Gastrocnemius medialis (tissue), 4 donors: Measurements from ENCODE around the gene COL19A1. TPM values are rescaled to one million over a fixed set of nuclear protein-coding genes. Genes with fewer than 3 reads are reported as not detected.

Experiments used
- ATAC-seq, 2 donors: fragments of 150-250 bp; one replicate each; pipeline ENCODE4 v1.9.1; 2016
- DNase-seq, 2 donors: peaks; one replicate each; pipeline ENCODE4 v3.0.0-alpha.2; 2019
- H3K27ac ChIP-seq, 4 donors: fragments of 200-600 bp; sonication (generic); 1 replicate in 1 of 4; 2 replicates in 3 of 4; pipeline ENCODE4 v1.5.1; 2016 to 2018; ENCODE audit warnings: mild to moderate bottlenecking in 2 of 4, moderate library complexity in 1 of 4
- H3K27me3 ChIP-seq, 3 donors: fragments of 200-600 bp; sonication (generic) in 2 of 3; 1 replicate in 1 of 3; 2 replicates in 2 of 3; pipeline versions ENCODE4 v1.5.1 to v1.6.0; 2016 to 2019; ENCODE audit warnings: mild to moderate bottlenecking in 1 of 3, moderate library complexity in 1 of 3
- H3K36me3 ChIP-seq, 2 donors: fragments of 200-600 bp; sonication (generic) in 1 of 2; one replicate each; pipeline ENCODE4 v1.5.1; 2017 to 2018
- H3K4me1 ChIP-seq, 2 donors: fragments of 200-600 bp; sonication (generic) in 1 of 2; one replicate each; pipeline ENCODE4 v1.5.1; 2016 to 2017; ENCODE audit warnings: mild to moderate bottlenecking in 2 of 2
- H3K4me3 ChIP-seq, 4 donors: fragments of 200-600 bp; sonication (generic) in 3 of 4; 1 replicate in 1 of 4; 2 replicates in 3 of 4; pipeline ENCODE4 v1.5.1; 2016 to 2019; ENCODE audit warnings: mild to moderate bottlenecking in 2 of 4
- H3K9me3 ChIP-seq, 3 donors: fragments of 200-600 bp; sonication (generic) in 2 of 3; 1 replicate in 1 of 3; 2 replicates in 2 of 3; pipeline ENCODE4 v1.5.1; 2016 to 2019
- CTCF ChIP-seq, 5 experiments: fragments of 450-650 bp in 3 of 5; fragments of 200-600 bp in 2 of 5; sonication (generic) in 2 of 5; IDR thresholded peaks in 4 of 5; conservative IDR thresholded peaks in 1 of 5; 1 replicate in 4 of 5; 2 replicates in 1 of 5; pipeline ENCODE4 v1.5.1; 2016 to 2019; ENCODE audit warnings: antibody characterized with exemption in 5 of 5, mild to moderate bottlenecking in 3 of 5, moderate library complexity in 3 of 5
- POLR2A ChIP-seq, 2 donors: fragments of 450-650 bp; IDR thresholded peaks; one replicate each; pipeline ENCODE4 v1.6.1; 2017; ENCODE audit warnings: antibody characterized with exemption in 2 of 2, mild to moderate bottlenecking in 2 of 2, moderate library complexity in 2 of 2
- in situ Hi-C, 4 donors: fragments of 200-750 bp; cut with MboI; loops; one replicate each; pipeline versions ENCODE4 v1.15.0 to v1.8.0; 2017; ENCODE audit warnings: low sequenced_read_pairs in 4 of 4
- intact Hi-C: fragments of 100-400 bp; cut with DNase I; formaldehyde crosslinking; loops from one replicate; pipeline ENCODE4 v1.15.1; 2023; ENCODE audit warnings: low total_unique reads
- total RNA-seq, 4 donors: library from RNA; depleted of rRNA; stranded (reverse); fragments of >200 nt; gene quantifications; one replicate each; pipeline versions ENCODE4 v1.1.0 to v1.2.3, GENCODE V29; 2016

The COL19A1 gene
- total RNA-seq, 4 donors from 2014 or later: 0.05 to 0.65 (median 0.14) TPM

GRCh38 chr6:70028926-70029325 lies 162.6 kb downstream of the COL19A1 start:
- Histone ChIP-seq H3K27ac (no peak overlapping the region), H3K36me3 (no peaks in the 10 kb centered on the region), H3K4me1 (no peaks in the 10 kb centered on the region), H3K9me3 (no peaks in the 10 kb centered on the region), H3K27me3 (no peaks in the 10 kb centered on the region), H3K4me3 (no peak overlapping the region)
- TF ChIP-seq POLR2A (IDR thresholded peaks at IDR 0.05) (no peak), CTCF (IDR thresholded peaks at IDR 0.05 in 4 of 5, conservative IDR thresholded peaks at IDR 0.05 in 1 of 5) (no peak)
- ATAC-seq: no peak
- DNase-seq: no peak
- intact Hi-C loops (no loop called here), in situ Hi-C loops (no loop called here)

- Histone ChIP-seq H3K27me3 (no peaks in the 10 kb centered on the region), H3K36me3 (no peaks in the 10 kb centered on the region), H3K4me3 (no peak overlapping the region), H3K27ac (no peak overlapping the region), H3K9me3 (no peaks in the 10 kb centered on the region), H3K4me1 (no peaks in the 10 kb centered on the region)
- in situ Hi-C loops (no loop called here), intact Hi-C loops (no loop called here)
- DNase-seq (no peak), ATAC-seq (no peak)
- TF ChIP-seq POLR2A (IDR thresholded peaks at IDR 0.05) (no peak), CTCF (IDR thresholded peaks at IDR 0.05 in 4 of 5, conservative IDR thresholded peaks at IDR 0.05 in 1 of 5) (no peak)
Measured at GRCh38 chr6:70033781-70034180, 167.4 kb downstream of the COL19A1 start.

GRCh38 chr6:70037445-70037844 lies 171.1 kb downstream of the COL19A1 start:
- TF ChIP-seq CTCF (IDR thresholded peaks at IDR 0.05 in 4 of 5, conservative IDR thresholded peaks at IDR 0.05 in 1 of 5): no peak
- TF ChIP-seq POLR2A (IDR thresholded peaks at IDR 0.05): no peak
- Histone ChIP-seq H3K36me3 (no peaks in the 10 kb centered on the region), H3K27me3 (no peaks in the 10 kb centered on the region), H3K9me3 (no peaks in the 10 kb centered on the region), H3K4me3 (no peak overlapping the region), H3K27ac (no peak overlapping the region), H3K4me1 (no peaks in the 10 kb centered on the region)
- intact Hi-C loops (no loop called here), in situ Hi-C loops (no loop called here)
- no peak for DNase-seq
- no peak for ATAC-seq

- ATAC-seq (no peak), DNase-seq (no peak)
- no peak overlapping the region for H3K4me3 ChIP-seq
- H3K36me3 ChIP-seq: no peaks in the 10 kb centered on the region
- TF ChIP-seq CTCF (IDR thresholded peaks at IDR 0.05 in 4 of 5, conservative IDR thresholded peaks at IDR 0.05 in 1 of 5): no peak
- TF ChIP-seq POLR2A (IDR thresholded peaks at IDR 0.05): no peak
- H3K27me3 ChIP-seq: no peaks in the 10 kb centered on the region
- intact Hi-C loops (no loop called here), in situ Hi-C loops (no loop called here)
- peaks cover 0 to 8% (median 0%) of the 10 kb centered on the region in 3 donors for H3K9me3 ChIP-seq
- no peaks in the 10 kb centered on the region for H3K4me1 ChIP-seq
- no peak overlapping the region for H3K27ac ChIP-seq
Measured at GRCh38 chr6:70040766-70041165, 174.4 kb downstream of the COL19A1 start.

- no peak for DNase-seq
- in situ Hi-C loops (no loop called here), intact Hi-C loops (no loop called here)
- Histone ChIP-seq H3K4me3 (no peak overlapping the region), H3K4me1 (no peaks in the 10 kb centered on the region), H3K36me3 (no peaks in the 10 kb centered on the region), H3K27ac (no peak overlapping the region), H3K9me3 (peaks cover 0 to 8% (median 0%) of the 10 kb centered on the region in 3 donors), H3K27me3 (no peaks in the 10 kb centered on the region)
- TF ChIP-seq POLR2A (IDR thresholded peaks at IDR 0.05) (no peak), CTCF (IDR thresholded peaks at IDR 0.05 in 4 of 5, conservative IDR thresholded peaks at IDR 0.05 in 1 of 5) (no peak)
- ATAC-seq: no peak
Measured at GRCh38 chr6:70041411-70041810, 175.1 kb downstream of the COL19A1 start.
